ENCODE measurements around the gene C11orf87. TPM values are rescaled to one million over a fixed set of nuclear protein-coding genes. Genes with fewer than 3 reads are reported as not detected.

The C11orf87 gene
- total and polyA plus RNA-seq, 12 donors = under 0.01 to 0.27 (median 0.06) TPM; not detected in 5

- H3K4me3 ChIP-seq = no peak overlapping the region
- no peaks in the 10 kb centered on the region for H3K4me1 ChIP-seq
- no peaks in the 10 kb centered on the region for H3K9me3 ChIP-seq
- ATAC-seq (peak in 4 of 8 donors; percentile 4 to 69 (median 60)), DNase-seq (peak in 1 of 2 donors; percentile 8)
- WGBS, 2 donors = 42 to 51% methylated on average over 2 of the region's 2 CpGs
- intact Hi-C loops (cut with DNase I) = no loop called here
- peaks cover 0 to 4% (median 0%) of the 10 kb centered on the region in 7 donors for H3K27me3 ChIP-seq
- no peak overlapping the region for H3K27ac ChIP-seq
- TF ChIP-seq, protein P1, sequence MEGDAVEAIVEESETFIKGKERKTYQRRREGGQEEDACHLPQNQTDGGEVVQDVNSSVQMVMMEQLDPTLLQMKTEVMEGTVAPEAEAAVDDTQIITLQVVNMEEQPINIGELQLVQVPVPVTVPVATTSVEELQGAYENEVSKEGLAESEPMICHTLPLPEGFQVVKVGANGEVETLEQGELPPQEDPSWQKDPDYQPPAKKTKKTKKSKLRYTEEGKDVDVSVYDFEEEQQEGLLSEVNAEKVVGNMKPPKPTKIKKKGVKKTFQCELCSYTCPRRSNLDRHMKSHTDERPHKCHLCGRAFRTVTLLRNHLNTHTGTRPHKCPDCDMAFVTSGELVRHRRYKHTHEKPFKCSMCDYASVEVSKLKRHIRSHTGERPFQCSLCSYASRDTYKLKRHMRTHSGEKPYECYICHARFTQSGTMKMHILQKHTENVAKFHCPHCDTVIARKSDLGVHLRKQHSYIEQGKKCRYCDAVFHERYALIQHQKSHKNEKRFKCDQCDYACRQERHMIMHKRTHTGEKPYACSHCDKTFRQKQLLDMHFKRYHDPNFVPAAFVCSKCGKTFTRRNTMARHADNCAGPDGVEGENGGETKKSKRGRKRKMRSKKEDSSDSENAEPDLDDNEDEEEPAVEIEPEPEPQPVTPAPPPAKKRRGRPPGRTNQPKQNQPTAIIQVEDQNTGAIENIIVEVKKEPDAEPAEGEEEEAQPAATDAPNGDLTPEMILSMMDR (IDR thresholded peaks at IDR 0.05) = no peak
- H3K36me3 ChIP-seq = no peaks in the 10 kb centered on the region
Observed at GRCh38 chr11:109439684-109440083, 17.7 kb downstream of the C11orf87 start.

GRCh38 chr11:109443052-109443451, 21.1 kb downstream of the C11orf87 start:
- ATAC-seq (no peak), DNase-seq (no peak)
- intact Hi-C loops (cut with DNase I) = no loop called here
- Histone ChIP-seq H3K4me3 (no peak overlapping the region), H3K36me3 (no peaks in the 10 kb centered on the region), H3K27me3 (peaks cover 0 to 4% (median 0%) of the 10 kb centered on the region in 7 donors), H3K4me1 (no peaks in the 10 kb centered on the region), H3K27ac (no peak overlapping the region), H3K9me3 (peaks cover 0 to 5% (median 0%) of the 10 kb centered on the region in 11 donors)
- TF ChIP-seq, protein P1 (IDR thresholded peaks at IDR 0.05) = no peak
- 60 to 61% methylated on average over 1 of the region's 1 CpG for WGBS, 2 donors

- 61 to 65% methylated on average over 2 of the region's 2 CpGs for WGBS, 2 donors
- no peaks in the 10 kb centered on the region for H3K27me3 ChIP-seq
- ATAC-seq = no peak
Observed at GRCh38 chr11:109454857-109455256, 32.9 kb downstream of the C11orf87 start.

More at GRCh38 chr11:109454857-109455256, 32.9 kb downstream of the C11orf87 start:
- no peaks in the 10 kb centered on the region for H3K36me3 ChIP-seq
- no peak overlapping the region for H3K4me3 ChIP-seq
- H3K9me3 ChIP-seq = peaks cover 0 to 15% (median 0%) of the 10 kb centered on the region in 11 donors
- H3K4me1 ChIP-seq = no peaks in the 10 kb centered on the region
- TF ChIP-seq, protein P1 (IDR thresholded peaks at IDR 0.05) = no peak
- intact Hi-C loops (cut with DNase I) = no loop called here
- no peak for DNase-seq
- H3K27ac ChIP-seq = no peak overlapping the region

Measured in heart right ventricle (tissue), 16 donors.